OCI-LY3 (cell line): ENCODE data around the gene UST.

Experiments used
- EZH2phosphoT487 ChIP-seq: fragments of 200-600 bp; shearing (Covaris generic); IDR thresholded peaks from 2 replicates; pipeline ENCODE4 v1.6.1; 2018; ENCODE audit warnings: antibody characterized with exemption, mixed run types, low read depth
- TF ChIP-seq, protein P1 (sequence below): fragments of 200-600, 300-600 bp; sonication (generic); IDR thresholded peaks from 2 replicates; pipeline ENCODE4 v1.5.1; 2014; ENCODE audit warnings: antibody characterized with exemption, low read length, low read depth

DNA sequence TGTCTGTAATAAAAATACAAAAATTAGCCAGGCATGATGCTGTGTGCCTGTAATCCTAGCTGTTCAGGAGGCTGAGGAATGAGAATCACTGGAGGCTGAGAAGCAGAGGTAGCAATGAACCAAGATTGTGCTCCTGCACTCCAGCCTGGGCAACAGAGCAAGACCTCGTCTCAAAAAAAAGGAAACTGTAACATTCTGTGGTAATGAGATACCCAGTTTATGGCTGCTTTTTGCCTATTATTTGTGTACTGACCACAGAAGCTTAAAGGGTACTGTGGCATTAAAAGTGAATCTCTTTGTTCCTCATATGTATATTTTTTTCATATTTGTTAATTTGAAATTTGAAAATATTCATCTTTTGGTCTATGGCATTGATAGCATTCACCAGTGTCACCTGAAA is 185.4 kb downstream of the UST start:
- TF ChIP-seq, protein P1, sequence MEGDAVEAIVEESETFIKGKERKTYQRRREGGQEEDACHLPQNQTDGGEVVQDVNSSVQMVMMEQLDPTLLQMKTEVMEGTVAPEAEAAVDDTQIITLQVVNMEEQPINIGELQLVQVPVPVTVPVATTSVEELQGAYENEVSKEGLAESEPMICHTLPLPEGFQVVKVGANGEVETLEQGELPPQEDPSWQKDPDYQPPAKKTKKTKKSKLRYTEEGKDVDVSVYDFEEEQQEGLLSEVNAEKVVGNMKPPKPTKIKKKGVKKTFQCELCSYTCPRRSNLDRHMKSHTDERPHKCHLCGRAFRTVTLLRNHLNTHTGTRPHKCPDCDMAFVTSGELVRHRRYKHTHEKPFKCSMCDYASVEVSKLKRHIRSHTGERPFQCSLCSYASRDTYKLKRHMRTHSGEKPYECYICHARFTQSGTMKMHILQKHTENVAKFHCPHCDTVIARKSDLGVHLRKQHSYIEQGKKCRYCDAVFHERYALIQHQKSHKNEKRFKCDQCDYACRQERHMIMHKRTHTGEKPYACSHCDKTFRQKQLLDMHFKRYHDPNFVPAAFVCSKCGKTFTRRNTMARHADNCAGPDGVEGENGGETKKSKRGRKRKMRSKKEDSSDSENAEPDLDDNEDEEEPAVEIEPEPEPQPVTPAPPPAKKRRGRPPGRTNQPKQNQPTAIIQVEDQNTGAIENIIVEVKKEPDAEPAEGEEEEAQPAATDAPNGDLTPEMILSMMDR, result no peak
- TF ChIP-seq EZH2phosphoT487, result no peak
